ENCODE data around the gene MRPL1. TPM values are rescaled to one million over a fixed set of nuclear protein-coding genes. Genes with fewer than 3 reads are reported as not detected.

The MRPL1 gene
- polyA plus RNA-seq, 1 donor (not counting 4 experiments of a cell fraction or from before 2014, with no cell fraction given): 71.4 TPM

DNA sequence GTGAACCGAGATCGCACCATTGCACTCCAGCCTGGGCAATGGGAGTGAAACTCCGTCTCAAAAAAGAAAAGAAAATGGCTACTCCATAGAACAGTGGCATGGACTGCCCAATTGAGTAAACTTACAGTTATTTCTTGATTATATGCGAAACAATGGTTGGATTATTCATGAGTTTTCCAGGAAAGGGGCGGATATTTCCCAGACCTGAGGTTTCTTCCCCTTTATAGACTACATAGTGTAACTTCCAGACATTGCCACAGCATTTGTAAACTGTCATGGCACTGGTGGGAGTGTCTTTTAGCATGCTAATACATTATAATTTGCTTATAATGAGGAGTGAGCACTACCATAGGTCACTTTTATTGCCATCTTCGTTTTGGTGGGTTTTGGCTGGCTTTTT lies 14.1 kb upstream of the MRPL1 start:
- Histone ChIP-seq H4K20me1 (ENCODE audit: control insufficient read depth, extremely low read depth, insufficient read depth, low read length) (no peaks in the 10 kb centered on the region), H3K79me2 (ENCODE audit: control insufficient read depth, insufficient read depth, low read length) (no peaks in the 10 kb centered on the region), H3K9me3 (ENCODE audit: control insufficient read depth, low read depth, low read length) (no peaks in the 10 kb centered on the region), H3K36me3 (ENCODE audit: control insufficient read depth in 2 of 2, extremely low read depth in 1 of 2, insufficient read depth in 2 of 2, low read length in 2 of 2) (no peaks in the 10 kb centered on the region), H3K27me3 (ENCODE audit: control insufficient read depth, extremely low read depth, insufficient read depth, low read length) (no peaks in the 10 kb centered on the region), H3K9ac (ENCODE audit: control insufficient read depth, extremely low read depth, insufficient read depth, low read length) (no peak overlapping the region), H2AFZ (ENCODE audit: control insufficient read depth, low read length) (no peak overlapping the region), H3K4me3 (ENCODE audit: control insufficient read depth in 2 of 3, extremely low read depth in 1 of 3, insufficient read depth in 2 of 3, low read depth in 1 of 3, low read length in 3 of 3) (no peak overlapping the region), H3K27ac (ENCODE audit: control insufficient read depth, insufficient read depth, low read length) (no peak overlapping the region), H3K4me1 (ENCODE audit: control insufficient read depth, extremely low read depth, insufficient read depth, low read length) (peaks cover 10% of the 10 kb centered on the region), H3K4me2 (ENCODE audit: control insufficient read depth, extremely low read depth, insufficient read depth, low read depth, low read length) (no peak overlapping the region), H3K9me1 (ENCODE audit: control insufficient read depth, extremely low read depth, insufficient read depth, low read length) (no peaks in the 10 kb centered on the region)
- DNase-seq (ENCODE audit: low read depth, low spot score) (no peak), FAIRE-seq (no peak)
- dilution Hi-C loops (cut with MboI; ENCODE audit: extremely low pct_ligation_motif_present, low sequenced_read_pairs): no loop called here
- TF ChIP-seq, protein P1, sequence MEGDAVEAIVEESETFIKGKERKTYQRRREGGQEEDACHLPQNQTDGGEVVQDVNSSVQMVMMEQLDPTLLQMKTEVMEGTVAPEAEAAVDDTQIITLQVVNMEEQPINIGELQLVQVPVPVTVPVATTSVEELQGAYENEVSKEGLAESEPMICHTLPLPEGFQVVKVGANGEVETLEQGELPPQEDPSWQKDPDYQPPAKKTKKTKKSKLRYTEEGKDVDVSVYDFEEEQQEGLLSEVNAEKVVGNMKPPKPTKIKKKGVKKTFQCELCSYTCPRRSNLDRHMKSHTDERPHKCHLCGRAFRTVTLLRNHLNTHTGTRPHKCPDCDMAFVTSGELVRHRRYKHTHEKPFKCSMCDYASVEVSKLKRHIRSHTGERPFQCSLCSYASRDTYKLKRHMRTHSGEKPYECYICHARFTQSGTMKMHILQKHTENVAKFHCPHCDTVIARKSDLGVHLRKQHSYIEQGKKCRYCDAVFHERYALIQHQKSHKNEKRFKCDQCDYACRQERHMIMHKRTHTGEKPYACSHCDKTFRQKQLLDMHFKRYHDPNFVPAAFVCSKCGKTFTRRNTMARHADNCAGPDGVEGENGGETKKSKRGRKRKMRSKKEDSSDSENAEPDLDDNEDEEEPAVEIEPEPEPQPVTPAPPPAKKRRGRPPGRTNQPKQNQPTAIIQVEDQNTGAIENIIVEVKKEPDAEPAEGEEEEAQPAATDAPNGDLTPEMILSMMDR (optimal IDR thresholded peaks at IDR 0.05 in 1 of 3, IDR thresholded peaks at IDR 0.05 in 1 of 3, conservative IDR thresholded peaks at IDR 0.05 in 1 of 3; ENCODE audit: extremely low read depth in 1 of 3, insufficient read depth in 2 of 3, low read length in 3 of 3): no peak
- TF ChIP-seq EZH2 (IDR thresholded peaks at IDR 0.05; ENCODE audit: low read length): no peak

DNA sequence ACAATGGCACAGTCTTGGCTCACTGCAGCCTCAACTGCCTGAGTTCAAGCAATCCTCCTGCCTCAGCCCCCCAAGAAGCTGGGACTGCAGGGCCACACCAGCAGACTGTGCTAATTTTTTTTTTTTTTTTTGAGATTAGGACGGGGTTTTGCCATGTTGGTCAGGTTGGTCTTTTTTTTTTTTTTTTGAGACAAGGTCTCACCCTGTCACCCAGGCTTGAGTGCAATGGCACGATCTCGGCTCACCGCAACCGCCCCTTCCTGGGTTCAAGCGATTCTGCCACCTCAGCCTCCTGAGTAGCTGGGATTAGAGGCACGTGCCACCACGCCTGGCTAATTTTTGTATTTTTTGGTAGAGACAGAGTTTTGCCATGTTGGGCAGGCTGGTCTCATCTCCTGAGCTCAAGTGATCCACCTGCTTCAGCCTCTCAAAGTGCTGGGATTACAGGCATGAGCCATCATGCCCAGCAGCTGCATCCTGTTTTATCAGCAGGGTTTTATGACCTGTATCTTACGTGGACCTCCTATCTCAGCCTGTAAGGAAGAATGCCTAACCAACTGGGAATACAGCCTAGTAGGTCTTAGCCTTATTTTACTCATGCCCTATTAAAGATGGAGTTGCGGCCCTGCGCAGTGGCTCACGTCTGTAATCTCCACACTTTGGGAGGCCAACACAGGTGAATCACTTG lies 13.2 kb upstream of the MRPL1 start:
- H3K79me2 ChIP-seq (ENCODE audit: control insufficient read depth, insufficient read depth, low read length): no peaks in the 10 kb centered on the region
- H3K4me1 ChIP-seq (ENCODE audit: control insufficient read depth, extremely low read depth, insufficient read depth, low read length): peaks cover 7% of the 10 kb centered on the region
- H3K9me1 ChIP-seq (ENCODE audit: control insufficient read depth, extremely low read depth, insufficient read depth, low read length): no peaks in the 10 kb centered on the region
- no peaks in the 10 kb centered on the region for H3K27me3 ChIP-seq (ENCODE audit: control insufficient read depth, extremely low read depth, insufficient read depth, low read length)
- no peaks in the 10 kb centered on the region for H4K20me1 ChIP-seq (ENCODE audit: control insufficient read depth, extremely low read depth, insufficient read depth, low read length)
- no peak overlapping the region for H3K4me2 ChIP-seq (ENCODE audit: control insufficient read depth, extremely low read depth, insufficient read depth, low read depth, low read length)
- FAIRE-seq (no peak), DNase-seq (ENCODE audit: low read depth, low spot score) (no peak)
- TF ChIP-seq, protein P1 (optimal IDR thresholded peaks at IDR 0.05 in 1 of 3, IDR thresholded peaks at IDR 0.05 in 1 of 3, conservative IDR thresholded peaks at IDR 0.05 in 1 of 3; ENCODE audit: extremely low read depth in 1 of 3, insufficient read depth in 2 of 3, low read length in 3 of 3): no peak
- no peak for TF ChIP-seq EZH2 (IDR thresholded peaks at IDR 0.05; ENCODE audit: low read length)
- no peaks in the 10 kb centered on the region for H3K36me3 ChIP-seq (ENCODE audit: control insufficient read depth in 2 of 2, extremely low read depth in 1 of 2, insufficient read depth in 2 of 2, low read length in 2 of 2)
- H2AFZ ChIP-seq (ENCODE audit: control insufficient read depth, low read length): no peak overlapping the region
- no peaks in the 10 kb centered on the region for H3K9me3 ChIP-seq (ENCODE audit: control insufficient read depth, low read depth, low read length)
- dilution Hi-C loops (cut with MboI; ENCODE audit: extremely low pct_ligation_motif_present, low sequenced_read_pairs): no loop called here
- H3K4me3 ChIP-seq (ENCODE audit: control insufficient read depth in 2 of 3, extremely low read depth in 1 of 3, insufficient read depth in 2 of 3, low read depth in 1 of 3, low read length in 3 of 3): no peak overlapping the region
- no peak overlapping the region for H3K27ac ChIP-seq (ENCODE audit: control insufficient read depth, insufficient read depth, low read length)
- no peak overlapping the region for H3K9ac ChIP-seq (ENCODE audit: control insufficient read depth, extremely low read depth, insufficient read depth, low read length)
